Neural cell (in vitro differentiated cells): ENCODE results near the gene CXCL6. TPM values are rescaled to one million over a fixed set of nuclear protein-coding genes. Genes with fewer than 3 reads are reported as not detected.

Experiments
- H2AFZ ChIP-seq: fragments of 200-600, 300-800 bp; sonication (generic), shearing (Covaris generic); 2 replicates; pipeline ENCODE4 v1.6.0; 2014; ENCODE audit warnings: low read depth, mild to moderate bottlenecking, antibody characterized with exemption, low read length, moderate library complexity
- H3F3A ChIP-seq: fragments of 200-600 bp; shearing (Covaris generic); 2 replicates; pipeline ENCODE4 v1.6.1; 2016; ENCODE audit warnings: mild to moderate bottlenecking, moderate library complexity, mixed read lengths, antibody characterized with exemption, low read length; ENCODE audit not compliant: insufficient read depth, poor library complexity, severe bottlenecking
- H3K27ac ChIP-seq: fragments of 200-600, 300-800 bp; sonication (generic), shearing (Covaris generic); 2 replicates; pipeline ENCODE4 v1.5.1; 2014; ENCODE audit warnings: mild to moderate bottlenecking, low read length, moderate library complexity
- H3K27me3 ChIP-seq: fragments of 300-800, 200-600 bp; sonication (generic), shearing (Covaris generic); 2 replicates; pipeline ENCODE4 v1.6.0; 2014; ENCODE audit warnings: mild to moderate bottlenecking, low read depth, low read length, moderate library complexity; ENCODE audit not compliant: insufficient read depth
- H3K36me3 ChIP-seq: fragments of 300-800, 200-600 bp; sonication (generic), shearing (Covaris generic); 2 replicates; pipeline ENCODE4 v1.5.1; 2014; ENCODE audit warnings: mild to moderate bottlenecking, antibody characterized with exemption, low read length, moderate library complexity; ENCODE audit not compliant: insufficient read depth
- H3K4me2 ChIP-seq: fragments of 300-800, 200-600 bp; sonication (generic), shearing (Covaris generic); 2 replicates; pipeline ENCODE4 v1.6.0; 2014; ENCODE audit warnings: mild to moderate bottlenecking, low read length
- H3K4me3 ChIP-seq: fragments of 300-800, 200-600 bp; sonication (generic), shearing (Covaris generic); 2 replicates; pipeline ENCODE4 v1.5.1; 2014; ENCODE audit warnings: mild to moderate bottlenecking, low read length, moderate library complexity
- H3K79me2 ChIP-seq: fragments of 200-600 bp; shearing (Covaris generic); replicated peaks from 2 replicates; pipeline ENCODE4 v1.6.0; 2014; ENCODE audit warnings: mild to moderate bottlenecking, low read length, moderate library complexity; ENCODE audit not compliant: insufficient read depth
- H3K9ac ChIP-seq: fragments of 300-800, 200-600 bp; sonication (generic), shearing (Covaris generic); 2 replicates; pipeline ENCODE4 v1.6.1; 2016; ENCODE audit warnings: mild to moderate bottlenecking, low read length, mixed read lengths
- H3K9me2 ChIP-seq: fragments of 200-600 bp; shearing (Covaris generic); 2 replicates; pipeline ENCODE4 v1.6.1; 2016; ENCODE audit warnings: mild to moderate bottlenecking, low read length, mixed read lengths; ENCODE audit not compliant: insufficient read depth
- H3K9me3 ChIP-seq: fragments of 200-600, 300-800 bp; sonication (generic), shearing (Covaris generic); 2 replicates; pipeline ENCODE4 v1.6.1; 2016; ENCODE audit warnings: mild to moderate bottlenecking, mixed run types, low read length, moderate library complexity, mixed read lengths
- H4K20me1 ChIP-seq: fragments of 200-600 bp; shearing (Covaris generic); 2 replicates; pipeline ENCODE4 v1.6.1; 2016; ENCODE audit warnings: mild to moderate bottlenecking, mixed run types; ENCODE audit not compliant: insufficient read depth
- EP300 ChIP-seq: fragments of 450-650 bp; conservative IDR thresholded peaks from 2 replicates; pipeline ENCODE4 v1.6.1; 2014; ENCODE audit warnings: antibody characterized with exemption, mild to moderate bottlenecking, moderate library complexity; ENCODE audit not compliant: poor library complexity, severe bottlenecking
- EZH2 ChIP-seq: fragments of 200-600, 300-800 bp; shearing (Covaris generic), sonication (generic); IDR thresholded peaks from 2 replicates; pipeline ENCODE4 v1.6.1; 2014; ENCODE audit warnings: antibody characterized with exemption, low read length, borderline replicate concordance, mild to moderate bottlenecking; ENCODE audit not compliant: insufficient read depth, poor library complexity, severe bottlenecking
- MXI1 ChIP-seq: fragments of 450-650 bp; conservative IDR thresholded peaks from 2 replicates; pipeline ENCODE4 v1.6.1; 2014; ENCODE audit warnings: antibody characterized with exemption, mild to moderate bottlenecking; ENCODE audit not compliant: poor library complexity, severe bottlenecking
- POLR2AphosphoS5 ChIP-seq: IDR thresholded peaks from 2 replicates; pipeline ENCODE4 v1.6.1; 2012
- RAD21 ChIP-seq: fragments of 450-650 bp; conservative IDR thresholded peaks from 2 replicates; pipeline ENCODE4 v1.6.1; 2014; ENCODE audit warnings: antibody characterized with exemption, mild to moderate bottlenecking, moderate library complexity
- REST ChIP-seq: IDR thresholded peaks from 2 replicates; pipeline ENCODE4 v1.6.1; 2012; ENCODE audit warnings: borderline replicate concordance
- SMC3 ChIP-seq: fragments of 450-650 bp; conservative IDR thresholded peaks from 2 replicates; pipeline ENCODE4 v1.6.1; 2014; ENCODE audit warnings: antibody characterized with exemption, mild to moderate bottlenecking, moderate library complexity; ENCODE audit not compliant: poor library complexity
- TAF1 ChIP-seq: IDR thresholded peaks from 2 replicates; pipeline ENCODE4 v1.6.1; 2012; ENCODE audit warnings: low read depth
- polyA plus RNA-seq: library from polyadenylated mRNA; depleted of rRNA; stranded (reverse); fragments of >200 nt; gene quantifications from 2 replicates; pipeline ENCODE4 v1.2.3, GENCODE V29; 2014
- TF ChIP-seq, protein P1 (sequence below): fragments of 450-650 bp; IDR thresholded peaks from 2 replicates; pipeline ENCODE4 v1.5.1; 2014; ENCODE audit warnings: antibody characterized with exemption, mild to moderate bottlenecking, moderate library complexity; ENCODE audit not compliant: poor library complexity, severe bottlenecking

The CXCL6 gene
- polyA plus RNA-seq, 1 donor from 2014 or later, result not detected

GRCh38 chr4:73865431-73866096 lies 29.1 kb downstream of the CXCL6 start:
- no peaks in the 10 kb centered on the region for H4K20me1 ChIP-seq
- no peaks in the 10 kb centered on the region for H3K9me2 ChIP-seq
- H3F3A ChIP-seq, result no peaks in the 10 kb centered on the region
- no peaks in the 10 kb centered on the region for H3K79me2 ChIP-seq
- no peak overlapping the region for H3K4me2 ChIP-seq
- no peak overlapping the region for H2AFZ ChIP-seq
- H3K27ac ChIP-seq, result no peak overlapping the region
- H3K36me3 ChIP-seq, result no peaks in the 10 kb centered on the region
- no peak overlapping the region for H3K9ac ChIP-seq
- no peak overlapping the region for H3K4me3 ChIP-seq
- TF ChIP-seq EZH2 (no peak), EP300 (no peak), REST (no peak), MXI1 (no peak), TAF1 (no peak), SMC3 (no peak), POLR2AphosphoS5 (no peak), RAD21 (no peak)
- TF ChIP-seq, protein P1, sequence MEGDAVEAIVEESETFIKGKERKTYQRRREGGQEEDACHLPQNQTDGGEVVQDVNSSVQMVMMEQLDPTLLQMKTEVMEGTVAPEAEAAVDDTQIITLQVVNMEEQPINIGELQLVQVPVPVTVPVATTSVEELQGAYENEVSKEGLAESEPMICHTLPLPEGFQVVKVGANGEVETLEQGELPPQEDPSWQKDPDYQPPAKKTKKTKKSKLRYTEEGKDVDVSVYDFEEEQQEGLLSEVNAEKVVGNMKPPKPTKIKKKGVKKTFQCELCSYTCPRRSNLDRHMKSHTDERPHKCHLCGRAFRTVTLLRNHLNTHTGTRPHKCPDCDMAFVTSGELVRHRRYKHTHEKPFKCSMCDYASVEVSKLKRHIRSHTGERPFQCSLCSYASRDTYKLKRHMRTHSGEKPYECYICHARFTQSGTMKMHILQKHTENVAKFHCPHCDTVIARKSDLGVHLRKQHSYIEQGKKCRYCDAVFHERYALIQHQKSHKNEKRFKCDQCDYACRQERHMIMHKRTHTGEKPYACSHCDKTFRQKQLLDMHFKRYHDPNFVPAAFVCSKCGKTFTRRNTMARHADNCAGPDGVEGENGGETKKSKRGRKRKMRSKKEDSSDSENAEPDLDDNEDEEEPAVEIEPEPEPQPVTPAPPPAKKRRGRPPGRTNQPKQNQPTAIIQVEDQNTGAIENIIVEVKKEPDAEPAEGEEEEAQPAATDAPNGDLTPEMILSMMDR, result no peak
- H3K9me3 ChIP-seq, result no peaks in the 10 kb centered on the region
- H3K27me3 ChIP-seq, result peaks cover 27% of the 10 kb centered on the region

GRCh38 chr4:73866246-73866645 lies 29.8 kb downstream of the CXCL6 start:
- Histone ChIP-seq H2AFZ (no peak overlapping the region), H3K36me3 (no peaks in the 10 kb centered on the region), H3K27ac (no peak overlapping the region), H3K79me2 (no peaks in the 10 kb centered on the region), H3K27me3 (peaks cover 27% of the 10 kb centered on the region), H3K9me3 (no peaks in the 10 kb centered on the region), H3K9me2 (no peaks in the 10 kb centered on the region), H4K20me1 (no peaks in the 10 kb centered on the region), H3K4me3 (no peak overlapping the region), H3K9ac (no peak overlapping the region), H3F3A (no peaks in the 10 kb centered on the region), H3K4me2 (no peak overlapping the region)
- TF ChIP-seq MXI1, result no peak
- TF ChIP-seq EP300, result no peak
- TF ChIP-seq, protein P1, result no peak
- no peak for TF ChIP-seq RAD21
- TF ChIP-seq REST, result no peak
- no peak for TF ChIP-seq SMC3
- TF ChIP-seq EZH2, result no peak
- TF ChIP-seq TAF1, result no peak
- no peak for TF ChIP-seq POLR2AphosphoS5
